RWPE1 (cell line): ENCODE data around the gene GFRA1.

Source experiments
- CTCF ChIA-PET: fragments of 350-600 bp; sonication (Branson Sonifier 250); formaldehyde crosslinking; extraction: SDS; loops from one replicate; lab custom pipeline; 2021; lab: Yijun Ruan, JAX
- POLR2A ChIA-PET: fragments of 400-600 bp; formaldehyde crosslinking; extraction: SDS; loops from one replicate; lab custom pipeline; 2020; ENCODE audit warnings: antibody characterized with exemption; ENCODE audit not compliant: low non-redundant PET; lab: Yijun Ruan, JAX
- DNase-seq: peaks from one replicate; pipeline ENCODE4 v3.0.0; 2012; ENCODE audit warnings: low spot score
- H3K27ac ChIP-seq: fragments of 450-650 bp; 2 replicates; pipeline ENCODE4 v1.5.1; 2017
- TF ChIP-seq, protein P1 (sequence below): fragments of 450-650 bp; conservative IDR thresholded peaks from 2 replicates; pipeline ENCODE4 v1.5.1; 2017; ENCODE audit warnings: low read depth, mild to moderate bottlenecking

GFRA1 gene

DNA sequence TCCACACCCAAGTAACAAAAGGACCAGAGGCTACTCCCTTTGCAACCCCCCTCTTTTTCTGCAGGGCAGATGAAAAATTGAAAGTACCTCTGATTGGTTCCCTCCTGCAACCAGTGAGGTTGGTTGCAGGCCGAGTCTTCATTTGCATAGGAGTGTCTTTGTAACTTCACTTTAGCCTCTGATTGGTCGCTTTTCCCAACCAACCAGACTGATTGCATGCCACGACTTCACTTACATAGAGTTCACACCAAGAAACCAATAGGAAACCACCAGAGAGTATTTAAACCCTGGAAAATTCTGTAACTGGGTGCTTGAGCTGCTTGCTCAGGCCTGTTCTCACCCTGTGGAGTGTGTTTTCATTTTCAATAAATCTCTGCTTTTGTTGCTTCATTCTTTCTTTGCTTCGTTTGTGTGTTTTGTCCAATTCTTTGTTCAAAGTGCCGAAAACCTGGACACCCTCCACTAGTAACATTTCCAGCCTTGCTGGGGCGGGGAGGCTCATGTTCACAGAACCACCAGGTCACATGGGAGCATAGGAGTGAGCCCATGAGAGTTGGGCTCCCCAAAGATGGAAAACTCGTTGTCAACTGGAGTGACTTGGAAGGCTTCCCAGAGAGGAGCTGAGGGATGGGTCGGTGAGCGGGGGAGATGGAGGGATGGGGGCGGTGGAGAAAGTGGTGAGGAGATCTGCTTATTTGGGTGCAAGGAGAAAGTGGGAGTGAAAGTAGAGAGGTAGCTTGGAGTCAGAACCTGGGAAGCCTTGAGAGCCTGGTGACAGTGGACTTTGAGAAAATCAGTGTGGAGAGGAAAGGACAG lies 223.6 kb downstream of the GFRA1 start:
- ChIA-PET CTCF (no interaction called here), POLR2A (no interaction called here)
- TF ChIP-seq, protein P1, sequence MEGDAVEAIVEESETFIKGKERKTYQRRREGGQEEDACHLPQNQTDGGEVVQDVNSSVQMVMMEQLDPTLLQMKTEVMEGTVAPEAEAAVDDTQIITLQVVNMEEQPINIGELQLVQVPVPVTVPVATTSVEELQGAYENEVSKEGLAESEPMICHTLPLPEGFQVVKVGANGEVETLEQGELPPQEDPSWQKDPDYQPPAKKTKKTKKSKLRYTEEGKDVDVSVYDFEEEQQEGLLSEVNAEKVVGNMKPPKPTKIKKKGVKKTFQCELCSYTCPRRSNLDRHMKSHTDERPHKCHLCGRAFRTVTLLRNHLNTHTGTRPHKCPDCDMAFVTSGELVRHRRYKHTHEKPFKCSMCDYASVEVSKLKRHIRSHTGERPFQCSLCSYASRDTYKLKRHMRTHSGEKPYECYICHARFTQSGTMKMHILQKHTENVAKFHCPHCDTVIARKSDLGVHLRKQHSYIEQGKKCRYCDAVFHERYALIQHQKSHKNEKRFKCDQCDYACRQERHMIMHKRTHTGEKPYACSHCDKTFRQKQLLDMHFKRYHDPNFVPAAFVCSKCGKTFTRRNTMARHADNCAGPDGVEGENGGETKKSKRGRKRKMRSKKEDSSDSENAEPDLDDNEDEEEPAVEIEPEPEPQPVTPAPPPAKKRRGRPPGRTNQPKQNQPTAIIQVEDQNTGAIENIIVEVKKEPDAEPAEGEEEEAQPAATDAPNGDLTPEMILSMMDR: no peak
- H3K27ac ChIP-seq: no peak overlapping the region
- DNase-seq: no peak

DNA sequence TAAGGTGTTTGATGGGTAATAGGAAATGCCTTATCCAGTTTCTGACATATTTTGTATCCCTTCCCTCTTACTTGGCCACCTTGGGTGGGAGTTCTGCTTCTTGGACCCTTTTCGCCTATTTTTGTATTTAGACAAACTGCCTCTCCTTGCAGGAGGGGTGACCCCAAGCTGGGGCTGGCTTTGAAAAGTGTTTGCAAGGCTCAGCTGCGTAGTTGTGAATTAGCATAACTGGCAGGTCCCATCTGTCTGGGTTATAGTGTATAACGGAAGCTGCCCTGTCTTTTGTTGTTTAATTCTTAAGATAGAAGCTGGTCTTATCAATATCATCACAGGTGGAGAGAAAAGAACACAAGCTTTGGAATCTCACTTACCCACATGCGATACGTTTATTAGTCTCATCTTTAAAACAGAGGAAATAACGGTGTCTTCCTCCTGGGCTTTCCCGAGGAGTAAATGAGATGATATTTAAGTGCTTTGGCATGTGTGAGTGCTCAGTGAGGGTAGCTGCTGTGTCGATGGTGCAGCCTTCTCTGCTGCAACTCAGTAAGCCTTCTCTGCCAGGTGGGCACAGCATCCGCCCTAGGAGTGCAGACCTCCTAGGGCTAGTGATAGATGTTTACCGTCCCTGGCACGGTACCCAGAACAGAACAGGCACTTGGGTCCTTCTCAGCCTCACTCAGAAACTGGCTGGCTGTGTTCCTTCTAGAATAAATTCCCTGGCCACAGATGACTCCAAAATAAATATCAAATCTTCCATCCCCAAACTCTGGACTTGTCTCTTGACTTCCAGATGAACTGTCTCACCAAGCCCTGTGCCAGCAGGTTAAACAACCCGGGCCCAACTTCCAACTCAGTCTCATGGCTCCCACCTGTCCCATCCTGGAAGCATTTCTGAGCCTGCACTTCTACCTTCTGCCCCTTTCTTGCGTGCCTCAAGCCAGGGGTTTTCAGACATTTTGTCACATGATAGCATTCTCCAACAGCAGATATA lies 227.3 kb downstream of the GFRA1 start:
- TF ChIP-seq, protein P1: no peak
- CTCF ChIA-PET: no interaction called here
- H3K27ac ChIP-seq: no peak overlapping the region
- POLR2A ChIA-PET: no interaction called here
- DNase-seq: no peak

DNA sequence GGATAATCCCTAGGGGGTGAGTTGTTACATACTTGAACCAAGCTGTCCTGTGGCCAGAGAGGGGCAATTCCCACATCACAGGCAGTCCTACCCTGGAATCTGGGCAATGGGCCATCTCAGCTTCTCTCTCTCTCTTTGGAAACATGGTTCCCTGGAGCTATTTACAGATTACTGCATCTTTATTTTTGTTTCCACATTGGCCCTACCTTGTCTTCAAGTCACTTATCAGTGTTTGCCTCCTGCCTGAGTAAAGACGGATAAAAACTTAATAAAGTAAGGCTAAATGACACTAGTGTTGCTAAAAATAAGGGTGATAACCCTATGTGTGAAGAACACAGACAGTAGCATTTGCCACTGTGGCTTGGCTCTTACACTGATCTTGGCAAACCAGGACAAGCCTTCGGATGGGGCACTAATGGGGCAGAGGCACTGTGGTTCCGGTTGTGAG lies 228.2 kb downstream of the GFRA1 start:
- H3K27ac ChIP-seq: no peak overlapping the region
- CTCF ChIA-PET: interaction anchor here (0.8 kb wide), 1 partner anchor 480 kb away, joined by 3 read pairs; no protein-coding TSS in a partner anchor
- TF ChIP-seq, protein P1: no peak
- POLR2A ChIA-PET: no interaction called here
- DNase-seq: no peak

DNA sequence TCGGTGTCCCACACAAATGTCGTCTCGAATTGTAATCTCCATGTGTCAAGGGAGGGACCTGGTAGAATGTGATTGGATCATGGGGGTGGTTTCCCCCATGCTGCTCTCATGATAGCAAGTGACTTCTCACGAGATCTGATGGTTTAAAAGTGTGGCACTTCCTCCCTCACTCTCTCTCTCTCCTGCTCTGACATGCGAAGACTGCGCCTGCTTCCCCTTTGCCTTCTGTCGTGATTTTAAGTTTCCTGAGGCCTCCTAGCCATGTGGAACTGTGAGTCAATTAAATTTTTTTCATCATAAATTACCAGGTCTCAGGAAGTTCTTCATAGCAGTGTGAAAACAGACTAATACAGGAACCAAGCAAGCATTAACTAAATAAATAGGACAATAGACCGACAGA lies 229.1 kb downstream of the GFRA1 start:
- CTCF ChIA-PET: no interaction called here
- TF ChIP-seq, protein P1: no peak
- DNase-seq: no peak
- H3K27ac ChIP-seq: no peak overlapping the region
- POLR2A ChIA-PET: no interaction called here

DNA sequence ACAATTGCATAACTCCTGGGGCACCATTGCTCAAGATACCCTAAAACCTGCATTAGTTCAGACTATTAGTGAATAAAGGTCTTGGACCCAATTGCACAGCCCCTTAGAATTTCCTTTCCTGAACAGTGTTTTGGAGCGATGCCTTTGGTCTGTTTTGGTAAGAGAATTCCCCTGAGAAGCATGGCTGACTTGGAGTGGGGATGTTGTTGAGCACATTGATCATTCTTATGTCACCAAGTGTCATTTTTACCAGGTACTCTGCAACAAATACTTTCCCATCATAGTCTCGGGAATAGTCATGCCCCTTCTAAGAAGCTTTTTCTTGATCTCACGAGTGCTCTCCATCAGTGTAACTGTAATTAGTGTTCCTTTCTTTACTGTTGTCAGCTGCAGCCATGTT lies 229.7 kb downstream of the GFRA1 start:
- TF ChIP-seq, protein P1: no peak
- CTCF ChIA-PET: no interaction called here
- POLR2A ChIA-PET: no interaction called here
- DNase-seq: no peak
- H3K27ac ChIP-seq: no peak overlapping the region

DNA sequence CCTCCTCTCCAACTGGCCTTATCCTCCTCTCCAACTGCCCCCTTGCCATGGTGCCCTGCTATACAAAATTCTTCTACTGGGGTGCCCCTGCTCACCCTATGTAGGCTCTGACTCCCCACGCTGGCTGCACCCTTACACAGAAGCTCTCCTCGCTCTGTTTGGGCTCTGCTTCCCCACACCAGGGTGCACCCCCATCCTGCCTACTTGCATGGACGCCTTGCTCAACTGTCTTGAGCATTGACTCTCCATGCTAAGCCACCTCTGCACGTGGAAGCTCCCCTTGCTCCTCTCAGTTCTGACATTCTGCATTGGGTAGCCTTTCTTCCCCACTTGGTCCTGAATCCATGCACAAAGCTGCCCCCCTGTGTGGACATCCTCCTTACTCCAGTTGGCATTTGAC lies 231.1 kb downstream of the GFRA1 start:
- CTCF ChIA-PET: no interaction called here
- TF ChIP-seq, protein P1: no peak
- POLR2A ChIA-PET: no interaction called here
- DNase-seq: no peak
- no peak overlapping the region for H3K27ac ChIP-seq
